Epithelial cell of proximal tubule (primary cell): ENCODE measurements around the gene TANK. TPM values are rescaled to one million over a fixed set of nuclear protein-coding genes. Genes with fewer than 3 reads are reported as not detected.
A peak's percentile ranks its signal among the peaks of the same experiment; 100 is the strongest.

Experiments
- DNase-seq: peaks from one replicate; pipeline ENCODE4 v3.0.0-alpha.2; 2011; ENCODE audit warnings: low read depth
- H3K4me3 ChIP-seq: 2 replicates; pipeline ENCODE4 v1.5.1; 2011; ENCODE audit warnings: low read depth, mild to moderate bottlenecking, low read length
- CTCF ChIP-seq: conservative IDR thresholded peaks from 2 replicates; pipeline ENCODE4 v1.5.1; 2012; ENCODE audit warnings: low read depth, mild to moderate bottlenecking, low read length
- total RNA-seq: library from RNA; depleted of rRNA; stranded (reverse); fragments of >200 nt; gene quantifications from 2 replicates; pipeline ENCODE4 v1.2.3, GENCODE V29; 2015

Gene TANK
- total RNA-seq, 1 donor from 2014 or later = 34.1 TPM

GRCh38 chr2:161207941-161208340, 47.7 kb downstream of the TANK start:
- no peak for DNase-seq
- no peak for TF ChIP-seq CTCF
- H3K4me3 ChIP-seq = no peak overlapping the region

GRCh38 chr2:161208527-161209139, 48.4 kb downstream of the TANK start:
- no peak overlapping the region for H3K4me3 ChIP-seq
- TF ChIP-seq CTCF = no peak
- peak; percentile 43 for DNase-seq

- no peak overlapping the region for H3K4me3 ChIP-seq
- no peak for DNase-seq
- no peak for TF ChIP-seq CTCF
Measured at GRCh38 chr2:161209902-161210301, 49.7 kb downstream of the TANK start.

GRCh38 chr2:161217597-161218185, 57.5 kb downstream of the TANK start:
- DNase-seq = no peak
- no peak for TF ChIP-seq CTCF
- H3K4me3 ChIP-seq = no peak overlapping the region

- no peak overlapping the region for H3K4me3 ChIP-seq
- no peak for DNase-seq
- no peak for TF ChIP-seq CTCF
Measured at GRCh38 chr2:161219211-161219610, 59.0 kb downstream of the TANK start.

GRCh38 chr2:161223139-161223732, 63.0 kb downstream of the TANK start:
- peak; percentile 67 for TF ChIP-seq CTCF
- DNase-seq = no peak
- H3K4me3 ChIP-seq = no peak overlapping the region
